LNCAP (cell line): ENCODE data around the gene UTS2.

Experiments
- TF ChIP-seq, protein P1 (sequence below): fragments of 450-650 bp; IDR thresholded peaks from 2 replicates; pipeline ENCODE4 v1.5.1; 2017; ENCODE audit warnings: mild to moderate bottlenecking

Gene UTS2

DNA sequence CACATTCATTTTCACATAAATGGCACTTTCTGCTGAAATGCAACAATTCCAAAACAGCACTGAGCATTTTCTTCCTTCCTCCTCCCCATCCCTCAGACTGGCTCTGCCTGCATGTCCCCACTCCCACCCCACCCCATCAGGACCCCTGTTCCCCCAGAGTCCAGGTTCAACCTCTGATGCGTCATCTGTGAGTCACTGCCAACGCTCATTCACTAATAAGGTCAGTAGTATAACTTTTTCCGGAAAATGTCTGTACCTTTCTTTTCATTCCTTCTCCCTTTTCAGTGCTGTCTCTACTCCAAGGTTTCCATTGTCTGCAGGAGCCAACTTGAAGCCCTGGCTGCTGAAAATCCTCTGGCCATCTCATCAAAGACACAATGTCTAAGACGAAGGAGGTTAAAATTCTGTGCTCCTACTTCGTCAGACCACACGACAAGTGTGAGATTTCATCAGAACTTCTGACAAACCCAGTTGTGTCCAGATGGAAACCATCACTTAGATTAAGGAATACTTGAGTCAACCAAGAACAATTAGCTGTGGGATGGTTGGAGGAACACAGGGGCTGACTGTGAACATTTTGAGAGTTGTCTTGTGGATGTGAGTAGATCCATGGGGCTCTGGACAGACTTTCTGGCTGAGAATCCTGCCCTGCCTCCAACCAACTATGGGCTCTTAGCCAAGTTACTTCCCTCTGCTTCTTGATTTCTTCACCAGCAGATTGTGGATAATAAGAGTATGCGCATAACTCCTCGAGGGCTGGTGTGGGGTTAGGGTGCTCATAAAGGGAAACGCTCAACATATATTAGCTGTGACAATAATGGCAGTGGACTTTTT, 35.6 kb upstream of the UTS2 start:
- TF ChIP-seq, protein P1, sequence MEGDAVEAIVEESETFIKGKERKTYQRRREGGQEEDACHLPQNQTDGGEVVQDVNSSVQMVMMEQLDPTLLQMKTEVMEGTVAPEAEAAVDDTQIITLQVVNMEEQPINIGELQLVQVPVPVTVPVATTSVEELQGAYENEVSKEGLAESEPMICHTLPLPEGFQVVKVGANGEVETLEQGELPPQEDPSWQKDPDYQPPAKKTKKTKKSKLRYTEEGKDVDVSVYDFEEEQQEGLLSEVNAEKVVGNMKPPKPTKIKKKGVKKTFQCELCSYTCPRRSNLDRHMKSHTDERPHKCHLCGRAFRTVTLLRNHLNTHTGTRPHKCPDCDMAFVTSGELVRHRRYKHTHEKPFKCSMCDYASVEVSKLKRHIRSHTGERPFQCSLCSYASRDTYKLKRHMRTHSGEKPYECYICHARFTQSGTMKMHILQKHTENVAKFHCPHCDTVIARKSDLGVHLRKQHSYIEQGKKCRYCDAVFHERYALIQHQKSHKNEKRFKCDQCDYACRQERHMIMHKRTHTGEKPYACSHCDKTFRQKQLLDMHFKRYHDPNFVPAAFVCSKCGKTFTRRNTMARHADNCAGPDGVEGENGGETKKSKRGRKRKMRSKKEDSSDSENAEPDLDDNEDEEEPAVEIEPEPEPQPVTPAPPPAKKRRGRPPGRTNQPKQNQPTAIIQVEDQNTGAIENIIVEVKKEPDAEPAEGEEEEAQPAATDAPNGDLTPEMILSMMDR, result no peak

DNA sequence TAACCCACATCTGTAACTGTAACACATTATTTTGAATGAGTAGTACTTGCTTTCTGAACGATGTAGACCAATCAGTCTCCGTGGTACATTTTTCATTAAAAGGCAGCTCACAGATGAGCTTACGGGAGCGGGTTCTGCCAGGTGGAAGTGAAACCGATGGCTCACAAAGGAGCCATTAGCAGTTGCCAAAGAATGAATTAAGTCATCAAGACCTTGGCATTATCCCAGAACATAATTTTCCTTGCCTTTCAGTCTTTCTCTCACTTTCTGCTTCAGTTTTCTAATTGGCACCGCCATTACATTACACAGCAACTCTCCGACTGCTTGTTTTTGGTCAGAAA, 33.5 kb upstream of the UTS2 start:
- TF ChIP-seq, protein P1, result no peak

DNA sequence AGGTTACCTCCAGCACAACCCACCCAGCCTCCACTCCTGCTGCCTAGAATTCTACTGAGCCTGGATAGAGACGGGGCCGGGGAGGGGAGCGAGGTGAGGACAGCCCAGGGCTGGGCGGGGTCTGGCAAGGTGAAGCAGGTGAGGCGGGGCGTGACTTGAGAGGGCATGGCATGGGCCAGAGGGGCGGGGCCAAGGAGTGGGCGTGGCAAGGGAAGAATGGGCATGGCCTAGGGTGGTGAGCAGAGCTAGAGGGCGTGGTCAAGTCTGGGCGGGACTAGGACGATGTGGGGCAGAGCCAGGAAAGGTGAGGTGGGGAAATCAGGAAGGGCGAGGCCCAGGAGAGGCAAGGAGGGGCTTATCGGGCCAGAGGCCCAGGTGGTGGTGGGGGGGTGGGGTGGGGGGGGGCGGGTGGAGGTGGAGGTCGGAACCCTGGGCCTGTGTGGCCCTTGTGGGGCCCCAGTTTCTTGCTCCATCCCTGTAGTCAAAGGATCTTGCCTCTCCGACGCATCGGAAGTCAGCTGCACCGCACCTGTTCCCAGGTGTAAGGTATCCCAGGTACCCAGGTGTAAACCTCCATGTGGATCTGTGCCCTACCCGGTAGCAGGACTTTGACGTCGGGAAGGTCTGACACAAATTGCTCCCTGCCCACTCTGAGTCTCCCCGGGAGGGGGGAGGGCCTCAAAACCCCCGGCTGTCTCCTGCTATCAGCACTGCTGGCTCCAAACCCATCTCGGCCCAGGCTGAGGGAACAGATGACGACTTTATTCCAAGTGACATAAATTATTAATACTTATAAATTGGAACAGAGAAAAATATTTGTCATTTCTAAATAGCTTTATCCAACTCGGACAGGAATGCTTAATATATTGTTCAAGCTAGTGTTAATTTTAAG, 32.9 kb upstream of the UTS2 start:
- TF ChIP-seq, protein P1, result no peak

DNA sequence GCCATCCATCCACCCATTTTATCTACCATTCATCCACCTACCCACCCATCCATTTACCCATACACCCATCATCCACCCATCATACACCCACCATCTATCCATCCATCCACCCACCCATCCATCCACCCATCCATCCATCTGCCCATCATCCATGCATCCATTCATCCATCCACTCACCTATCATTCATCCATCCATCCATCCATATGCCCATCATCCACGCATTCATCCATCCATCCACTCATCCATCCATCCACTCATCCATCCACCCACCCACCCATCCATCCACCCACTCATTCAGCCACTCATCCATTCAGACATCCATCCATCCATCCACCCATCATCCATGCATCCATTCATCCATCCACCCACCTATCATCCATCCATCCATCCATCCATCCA, 31.9 kb upstream of the UTS2 start:
- TF ChIP-seq, protein P1, result no peak

GRCh38 chr1:7879228-7879627, 26.4 kb upstream of the UTS2 start:
- TF ChIP-seq, protein P1, result no peak

GRCh38 chr1:7878027-7878426, 25.2 kb upstream of the UTS2 start:
- TF ChIP-seq, protein P1, result no peak

- TF ChIP-seq, protein P1, result no peak
Measured at GRCh38 chr1:7873801-7874795, 21.2 kb upstream of the UTS2 start.
